BE2C (cell line): Measurements from ENCODE around the gene MTG1.

Source experiments
- DNase-seq: peaks from one replicate; pipeline ENCODE4 v3.0.0-alpha.2; 2020
- H3K27me3 ChIP-seq: fragments of 250-450 bp; sonication (Bioruptor Pico); 2 replicates; pipeline ENCODE4 v1.5.1; 2020; ENCODE audit warnings: mild to moderate bottlenecking
- H3K36me3 ChIP-seq: fragments of 250-450 bp; sonication (Bioruptor Pico); 2 replicates; pipeline ENCODE4 v1.5.1; 2020; ENCODE audit warnings: mild to moderate bottlenecking
- H3K4me1 ChIP-seq: fragments of 250-450 bp; sonication (Bioruptor Pico); 2 replicates; pipeline ENCODE4 v1.5.1; 2020
- H3K4me3 ChIP-seq: 2 replicates; pipeline ENCODE4 v1.5.1; 2011; ENCODE audit warnings: low read depth, low read length
- H3K9me3 ChIP-seq: fragments of 250-450 bp; sonication (Bioruptor Pico); 2 replicates; pipeline ENCODE4 v1.5.1; 2020
- TF ChIP-seq, protein P1 (sequence below): IDR thresholded peaks from 2 replicates; pipeline ENCODE4 v1.5.1; 2012; ENCODE audit warnings: mild to moderate bottlenecking, low read depth, low read length

The MTG1 gene

DNA sequence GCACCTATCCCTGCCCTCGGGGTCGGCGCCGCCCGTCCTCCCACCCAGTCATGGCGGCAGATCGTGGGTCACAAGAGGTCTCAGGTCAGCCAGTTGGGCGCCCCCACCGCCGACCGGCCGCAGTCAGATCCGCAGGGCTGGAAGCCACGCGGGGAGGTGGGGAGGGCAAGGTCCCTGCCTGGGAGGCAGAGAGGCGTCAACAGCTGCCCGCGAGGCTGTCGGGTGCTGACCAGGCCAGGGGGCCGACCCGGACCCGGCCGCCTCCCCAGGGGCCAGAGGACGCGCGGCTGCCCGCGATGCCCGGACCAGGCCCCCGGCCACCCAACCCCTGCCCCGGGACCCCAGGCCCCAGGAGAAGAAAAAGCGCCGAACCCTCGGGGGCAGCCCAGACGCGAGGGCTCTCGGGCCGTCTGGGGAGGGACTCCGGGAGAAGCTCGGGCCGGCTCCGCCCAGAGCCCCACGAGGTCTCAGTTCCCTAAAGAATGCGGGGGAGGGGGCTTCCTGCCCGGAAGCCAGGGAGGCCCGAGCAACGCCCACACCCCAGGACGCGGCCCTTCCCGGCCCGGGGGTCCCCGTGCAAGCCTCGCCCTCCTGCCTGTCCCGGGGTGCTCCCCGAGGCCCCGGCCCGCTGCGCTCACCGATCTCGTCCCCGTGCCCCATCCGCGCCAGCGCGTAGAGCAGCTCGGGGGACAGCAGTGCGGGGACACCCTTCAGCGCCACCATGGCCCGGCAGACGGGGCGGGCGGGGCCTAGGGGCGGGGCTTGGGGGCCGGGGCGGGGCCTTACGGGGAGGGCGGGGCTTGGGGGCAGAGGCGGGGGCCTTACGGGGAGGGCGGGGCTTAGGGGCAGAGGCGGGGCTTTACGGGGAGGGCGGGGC lies 36.4 kb upstream of the MTG1 start, which contains the start of gene FUOM:
Gene FUOM (minus strand): TSS at position 735 of the 877 bp plus-strand sequence. CDS start 12 bp downstream, at position 723.
- H3K27me3 ChIP-seq = no peaks in the 10 kb centered on the region
- H3K9me3 ChIP-seq = no peaks in the 10 kb centered on the region
- TF ChIP-seq, protein P1, sequence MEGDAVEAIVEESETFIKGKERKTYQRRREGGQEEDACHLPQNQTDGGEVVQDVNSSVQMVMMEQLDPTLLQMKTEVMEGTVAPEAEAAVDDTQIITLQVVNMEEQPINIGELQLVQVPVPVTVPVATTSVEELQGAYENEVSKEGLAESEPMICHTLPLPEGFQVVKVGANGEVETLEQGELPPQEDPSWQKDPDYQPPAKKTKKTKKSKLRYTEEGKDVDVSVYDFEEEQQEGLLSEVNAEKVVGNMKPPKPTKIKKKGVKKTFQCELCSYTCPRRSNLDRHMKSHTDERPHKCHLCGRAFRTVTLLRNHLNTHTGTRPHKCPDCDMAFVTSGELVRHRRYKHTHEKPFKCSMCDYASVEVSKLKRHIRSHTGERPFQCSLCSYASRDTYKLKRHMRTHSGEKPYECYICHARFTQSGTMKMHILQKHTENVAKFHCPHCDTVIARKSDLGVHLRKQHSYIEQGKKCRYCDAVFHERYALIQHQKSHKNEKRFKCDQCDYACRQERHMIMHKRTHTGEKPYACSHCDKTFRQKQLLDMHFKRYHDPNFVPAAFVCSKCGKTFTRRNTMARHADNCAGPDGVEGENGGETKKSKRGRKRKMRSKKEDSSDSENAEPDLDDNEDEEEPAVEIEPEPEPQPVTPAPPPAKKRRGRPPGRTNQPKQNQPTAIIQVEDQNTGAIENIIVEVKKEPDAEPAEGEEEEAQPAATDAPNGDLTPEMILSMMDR = no peak
- H3K4me3 ChIP-seq = peak within 1 kb of the TSS; percentile 70
- no peaks in the 10 kb centered on the region for H3K36me3 ChIP-seq
- DNase-seq = peak; percentile 81
- peaks cover 6% of the 10 kb centered on the region for H3K4me1 ChIP-seq

DNA sequence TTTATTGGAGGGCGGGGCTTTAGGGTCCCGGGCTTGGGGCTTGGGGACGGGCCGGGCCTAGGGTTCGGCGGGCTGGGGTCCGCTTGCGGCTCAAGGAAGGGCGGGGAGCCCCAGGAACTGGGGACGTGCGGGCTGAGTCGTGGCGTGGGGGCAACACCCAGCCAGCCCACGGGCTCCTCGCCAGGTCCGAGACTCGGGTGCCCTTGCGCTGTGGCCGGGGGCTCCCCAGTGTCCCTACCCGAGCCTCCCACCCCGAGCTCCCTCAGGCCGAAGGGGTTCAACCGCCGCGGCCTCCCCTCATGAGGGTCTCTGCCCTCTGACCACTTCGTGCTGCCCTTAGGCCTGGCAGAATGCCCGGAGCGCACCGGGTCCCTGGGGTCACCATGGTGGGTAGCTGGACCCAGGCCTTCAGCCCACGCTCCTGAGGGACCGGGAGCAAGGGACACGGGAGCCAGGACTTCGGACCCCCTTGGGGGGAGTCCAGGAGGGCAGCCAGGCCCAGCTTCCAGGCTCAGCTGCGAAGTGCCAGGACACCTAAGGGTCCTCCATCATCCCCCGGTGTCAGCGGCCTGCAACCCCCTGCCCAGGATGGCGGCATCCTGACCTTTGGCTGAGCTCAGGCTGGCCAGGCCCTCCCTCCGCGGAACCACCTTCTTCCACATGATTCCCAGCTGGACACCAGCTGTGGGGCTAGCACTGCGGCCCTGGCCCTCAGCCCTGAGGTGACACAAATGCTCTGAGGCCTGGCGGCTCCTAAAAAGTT lies 35.6 kb upstream of the MTG1 start:
- H3K27me3 ChIP-seq = no peaks in the 10 kb centered on the region
- no peak overlapping the region for H3K4me3 ChIP-seq
- no peaks in the 10 kb centered on the region for H3K36me3 ChIP-seq
- H3K9me3 ChIP-seq = no peaks in the 10 kb centered on the region
- DNase-seq = no peak
- TF ChIP-seq, protein P1 = no peak
- H3K4me1 ChIP-seq = peaks cover 6% of the 10 kb centered on the region

DNA sequence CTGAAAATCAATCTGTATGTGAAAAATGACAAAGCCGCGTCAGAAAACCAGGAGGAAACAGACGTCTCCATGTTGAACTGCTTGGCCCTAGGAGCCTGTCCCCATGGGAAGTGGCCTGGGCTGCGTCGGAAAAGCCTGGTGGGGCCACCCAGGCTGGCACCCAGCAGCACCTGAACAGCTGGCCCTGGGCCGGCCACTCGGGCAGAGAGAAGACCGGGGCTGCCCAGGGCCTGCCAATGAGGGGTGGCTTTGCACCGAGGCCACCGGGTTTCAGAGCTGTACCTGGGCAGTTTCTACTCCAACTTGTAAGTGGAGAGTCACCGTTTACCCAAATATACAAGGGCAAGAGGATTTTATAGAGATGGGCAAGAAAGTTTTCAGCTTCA lies 35.0 kb upstream of the MTG1 start:
- Histone ChIP-seq H3K4me3 (no peak overlapping the region), H3K36me3 (no peaks in the 10 kb centered on the region), H3K27me3 (no peaks in the 10 kb centered on the region), H3K9me3 (no peaks in the 10 kb centered on the region), H3K4me1 (peaks cover 6% of the 10 kb centered on the region)
- DNase-seq = no peak
- TF ChIP-seq, protein P1 = no peak

DNA sequence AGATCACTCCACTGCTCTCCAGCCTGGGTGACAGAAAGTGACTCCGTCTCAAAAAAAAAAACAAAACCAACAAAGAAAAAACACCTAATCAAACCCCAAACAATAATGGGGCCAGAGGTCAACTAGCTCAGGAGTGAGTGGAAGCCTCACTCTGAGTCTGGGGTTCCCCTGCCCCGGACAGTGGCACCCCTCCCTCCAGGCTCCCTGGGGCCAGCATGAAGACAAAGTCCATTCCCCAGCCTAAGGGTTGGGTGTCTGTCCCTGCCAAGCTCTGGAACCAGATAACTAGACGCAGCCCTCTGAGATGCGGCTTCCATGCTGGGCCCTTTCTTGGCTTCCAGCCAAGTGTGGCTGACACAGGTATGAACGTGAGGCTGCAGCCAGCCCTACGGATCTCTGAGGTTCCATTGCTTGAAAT lies 34.4 kb upstream of the MTG1 start:
- Histone ChIP-seq H3K4me1 (peaks cover 6% of the 10 kb centered on the region), H3K36me3 (no peaks in the 10 kb centered on the region), H3K9me3 (no peaks in the 10 kb centered on the region), H3K27me3 (no peaks in the 10 kb centered on the region), H3K4me3 (no peak overlapping the region)
- TF ChIP-seq, protein P1 = no peak
- DNase-seq = peak; percentile 54

GRCh38 chr10:133359972-133360610 lies 33.9 kb upstream of the MTG1 start:
- Histone ChIP-seq H3K36me3 (no peaks in the 10 kb centered on the region), H3K4me1 (peaks cover 6% of the 10 kb centered on the region), H3K4me3 (no peak overlapping the region), H3K9me3 (no peaks in the 10 kb centered on the region), H3K27me3 (no peaks in the 10 kb centered on the region)
- DNase-seq = no peak
- TF ChIP-seq, protein P1 = no peak
